Neural cell (in vitro differentiated cells): Measurements from ENCODE around the gene KRTAP19-5.

Source experiments
- CTCF ChIP-seq: fragments of 450-650 bp; IDR thresholded peaks from 2 replicates; pipeline ENCODE4 v1.5.1; 2014; ENCODE audit warnings: antibody characterized with exemption, mild to moderate bottlenecking, moderate library complexity; ENCODE audit not compliant: poor library complexity, severe bottlenecking
- EP300 ChIP-seq: fragments of 450-650 bp; conservative IDR thresholded peaks from 2 replicates; pipeline ENCODE4 v1.6.1; 2014; ENCODE audit warnings: antibody characterized with exemption, mild to moderate bottlenecking, moderate library complexity; ENCODE audit not compliant: poor library complexity, severe bottlenecking
- EZH2 ChIP-seq: fragments of 200-600, 300-800 bp; shearing (Covaris generic), sonication (generic); IDR thresholded peaks from 2 replicates; pipeline ENCODE4 v1.6.1; 2014; ENCODE audit warnings: antibody characterized with exemption, low read length, borderline replicate concordance, mild to moderate bottlenecking; ENCODE audit not compliant: insufficient read depth, poor library complexity, severe bottlenecking
- MXI1 ChIP-seq: fragments of 450-650 bp; conservative IDR thresholded peaks from 2 replicates; pipeline ENCODE4 v1.6.1; 2014; ENCODE audit warnings: antibody characterized with exemption, mild to moderate bottlenecking; ENCODE audit not compliant: poor library complexity, severe bottlenecking
- POLR2AphosphoS5 ChIP-seq: IDR thresholded peaks from 2 replicates; pipeline ENCODE4 v1.6.1; 2012
- RAD21 ChIP-seq: fragments of 450-650 bp; conservative IDR thresholded peaks from 2 replicates; pipeline ENCODE4 v1.6.1; 2014; ENCODE audit warnings: antibody characterized with exemption, mild to moderate bottlenecking, moderate library complexity
- REST ChIP-seq: IDR thresholded peaks from 2 replicates; pipeline ENCODE4 v1.6.1; 2012; ENCODE audit warnings: borderline replicate concordance
- SMC3 ChIP-seq: fragments of 450-650 bp; conservative IDR thresholded peaks from 2 replicates; pipeline ENCODE4 v1.6.1; 2014; ENCODE audit warnings: antibody characterized with exemption, mild to moderate bottlenecking, moderate library complexity; ENCODE audit not compliant: poor library complexity
- TAF1 ChIP-seq: IDR thresholded peaks from 2 replicates; pipeline ENCODE4 v1.6.1; 2012; ENCODE audit warnings: low read depth

GRCh38 chr21:30480145-30480544 is 21.8 kb downstream of the KRTAP19-5 start, which contains the start of gene KRTAP19-1:
- TF ChIP-seq POLR2AphosphoS5 = no peak
- TF ChIP-seq REST = no peak
- no peak for TF ChIP-seq EP300
- TF ChIP-seq CTCF = no peak
- no peak for TF ChIP-seq EZH2
- TF ChIP-seq RAD21 = no peak
- TF ChIP-seq TAF1 = no peak
- TF ChIP-seq MXI1 = no peak
- TF ChIP-seq SMC3 = no peak
